ENCODE results near the gene EOGT.

EOGT gene

DNA sequence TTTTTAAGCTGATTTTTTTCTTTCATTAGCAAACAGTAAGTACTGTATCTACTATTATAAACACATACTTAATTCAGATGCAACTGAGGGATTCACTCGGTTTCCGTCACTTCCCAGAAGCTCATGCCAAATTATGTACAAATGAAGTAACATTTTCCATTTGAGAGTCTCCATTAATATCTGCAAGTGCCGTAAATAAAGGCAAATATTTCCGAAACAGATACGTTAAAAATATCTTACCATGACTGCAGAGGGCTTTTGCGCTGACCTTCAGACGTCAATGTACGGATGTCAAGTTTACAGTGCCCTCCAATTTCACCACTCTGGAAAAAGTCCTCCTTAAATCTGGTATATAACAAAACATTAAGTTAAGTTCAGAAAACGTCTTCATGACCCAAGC, 9.3 kb downstream of the EOGT start:
- no peaks in the 10 kb centered on the region for H3K36me3 ChIP-seq (replicated peaks; ENCODE audit: insufficient read depth, low read length)

DNA sequence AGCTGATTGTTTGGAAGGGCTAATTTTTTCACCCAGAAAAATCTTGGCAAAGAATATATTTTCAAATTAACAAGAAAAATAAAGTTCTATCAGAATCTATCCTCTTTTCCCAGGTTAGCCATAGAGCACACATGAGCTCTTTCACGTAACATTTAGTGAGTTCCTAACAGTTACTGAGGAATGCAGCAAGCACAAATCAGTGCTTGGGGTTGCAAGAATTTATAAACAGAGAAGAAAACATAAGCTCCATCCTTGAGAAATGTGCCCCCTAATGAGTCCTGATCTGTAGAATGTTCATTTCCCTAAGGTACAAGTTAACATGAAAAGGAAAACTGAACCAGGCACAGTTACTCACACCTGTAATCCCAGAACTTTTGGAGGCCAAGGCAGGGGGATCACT, 13.9 kb downstream of the EOGT start:
- DNase-seq = no peak
- Histone ChIP-seq H3K79me2 (ENCODE audit: low read length) (no peaks in the 10 kb centered on the region), H3K9me2 (replicated peaks; ENCODE audit: insufficient read depth, low read length) (no peaks in the 10 kb centered on the region), H3K36me3 (replicated peaks; ENCODE audit: insufficient read depth, low read length) (no peaks in the 10 kb centered on the region), H3K27ac (ENCODE audit: low read length) (no peak overlapping the region), H3K4me3 (ENCODE audit: low read length) (no peak overlapping the region), H2AFZ (ENCODE audit: low read length) (no peak overlapping the region), H3K27me3 (replicated peaks; ENCODE audit: insufficient read depth, low read length) (no peaks in the 10 kb centered on the region), H4K20me1 (ENCODE audit: insufficient read depth, low read length) (no peaks in the 10 kb centered on the region), H3K4me2 (ENCODE audit: low read depth, low read length) (no peak overlapping the region), H3K9me3 (replicated peaks; ENCODE audit: insufficient read depth, low read length) (no peaks in the 10 kb centered on the region), H3F3A (ENCODE audit: insufficient read depth, low read length) (no peaks in the 10 kb centered on the region), H3K9ac (ENCODE audit: low read length) (no peak overlapping the region), H3K4me1 (ENCODE audit: low read length) (no peaks in the 10 kb centered on the region)
- TF ChIP-seq EZH2 (optimal IDR thresholded peaks at IDR 0.05; ENCODE audit: low read depth, low read length) (no peak), EZH2phosphoT487 (IDR thresholded peaks at IDR 0.05; ENCODE audit: low read length) (no peak), CTCF (IDR thresholded peaks at IDR 0.05; ENCODE audit: low read length) (no peak)

More for the DNA sequence above, 9.3 kb downstream of the EOGT start:
- Histone ChIP-seq H3K4me3 (ENCODE audit: low read length) (no peak overlapping the region), H3K9ac (ENCODE audit: low read length) (no peak overlapping the region), H3K9me3 (replicated peaks; ENCODE audit: insufficient read depth, low read length) (no peaks in the 10 kb centered on the region), H4K20me1 (ENCODE audit: insufficient read depth, low read length) (no peaks in the 10 kb centered on the region), H3K79me2 (ENCODE audit: low read length) (no peaks in the 10 kb centered on the region), H3K4me2 (ENCODE audit: low read depth, low read length) (no peak overlapping the region), H3F3A (ENCODE audit: insufficient read depth, low read length) (no peaks in the 10 kb centered on the region), H3K27ac (ENCODE audit: low read length) (no peak overlapping the region), H3K27me3 (replicated peaks; ENCODE audit: insufficient read depth, low read length) (no peaks in the 10 kb centered on the region), H3K4me1 (ENCODE audit: low read length) (no peaks in the 10 kb centered on the region), H2AFZ (ENCODE audit: low read length) (no peak overlapping the region), H3K9me2 (replicated peaks; ENCODE audit: insufficient read depth, low read length) (no peaks in the 10 kb centered on the region)
- no peak for DNase-seq
- no peak for TF ChIP-seq EZH2phosphoT487 (IDR thresholded peaks at IDR 0.05; ENCODE audit: low read length)
- no peak for TF ChIP-seq EZH2 (optimal IDR thresholded peaks at IDR 0.05; ENCODE audit: low read depth, low read length)
- TF ChIP-seq CTCF (IDR thresholded peaks at IDR 0.05; ENCODE audit: low read length) = no peak

- Histone ChIP-seq H3K9ac (ENCODE audit: low read length) (no peak overlapping the region), H3K4me1 (ENCODE audit: low read length) (no peaks in the 10 kb centered on the region), H3K27me3 (replicated peaks; ENCODE audit: insufficient read depth, low read length) (no peaks in the 10 kb centered on the region), H3K27ac (ENCODE audit: low read length) (no peak overlapping the region), H3K9me2 (replicated peaks; ENCODE audit: insufficient read depth, low read length) (no peaks in the 10 kb centered on the region), H3K79me2 (ENCODE audit: low read length) (no peaks in the 10 kb centered on the region), H3K4me3 (ENCODE audit: low read length) (no peak overlapping the region), H3F3A (ENCODE audit: insufficient read depth, low read length) (no peaks in the 10 kb centered on the region), H4K20me1 (ENCODE audit: insufficient read depth, low read length) (no peaks in the 10 kb centered on the region), H3K9me3 (replicated peaks; ENCODE audit: insufficient read depth, low read length) (no peaks in the 10 kb centered on the region), H3K4me2 (ENCODE audit: low read depth, low read length) (no peak overlapping the region), H3K36me3 (replicated peaks; ENCODE audit: insufficient read depth, low read length) (no peaks in the 10 kb centered on the region), H2AFZ (ENCODE audit: low read length) (no peak overlapping the region)
- no peak for DNase-seq
- TF ChIP-seq EZH2phosphoT487 (IDR thresholded peaks at IDR 0.05; ENCODE audit: low read length) (no peak), CTCF (IDR thresholded peaks at IDR 0.05; ENCODE audit: low read length) (no peak), EZH2 (optimal IDR thresholded peaks at IDR 0.05; ENCODE audit: low read depth, low read length) (no peak)
Measured at GRCh38 chr3:68999158-68999557, 14.3 kb downstream of the EOGT start.

All from MM.1S (cell line).